Activated T-helper 17 cell treated with anti-CD3 and anti-CD28 coated beads, Interleukin-2, amount 50 U/mL, for 72 hours (primary cell): ENCODE results near the gene SERPINE2. TPM values are rescaled to one million over a fixed set of nuclear protein-coding genes. Genes with fewer than 3 reads are reported as not detected.

Experiments used
- ATAC-seq: fragments of 150-1000 bp; cut with Tn5 transposase; replicated peaks from 2 replicates; pipeline ENCODE4 v1.10.0; 2021; ENCODE audit warnings: mild to moderate bottlenecking, moderate library complexity
- H3K27ac Mint-ChIP-seq: one replicate; pipeline ENCODE4 v1.8.0; 2022; ENCODE audit warnings: mixed read lengths
- H3K27me3 Mint-ChIP-seq: one replicate; pipeline ENCODE4 v1.8.0; 2022; ENCODE audit warnings: mixed read lengths
- H3K36me3 Mint-ChIP-seq: one replicate; pipeline ENCODE4 v1.8.0; 2022; ENCODE audit warnings: low read depth, mild to moderate bottlenecking, mixed read lengths
- H3K4me1 Mint-ChIP-seq: one replicate; pipeline ENCODE4 v1.8.0; 2022; ENCODE audit warnings: mixed read lengths
- H3K4me3 Mint-ChIP-seq: one replicate; pipeline ENCODE4 v1.8.0; 2022; ENCODE audit warnings: mild to moderate bottlenecking, mixed read lengths
- H3K9me3 Mint-ChIP-seq: one replicate; pipeline ENCODE4 v1.8.0; 2022; ENCODE audit warnings: mixed read lengths
- total RNA-seq, 2 donors: library from RNA; stranded (reverse); gene quantifications; one replicate each; pipeline ENCODE4 v1.2.3, GENCODE V29; 2022

The SERPINE2 gene
- total RNA-seq, 2 donors from 2014 or later, result 3.3 to 25.4 TPM

DNA sequence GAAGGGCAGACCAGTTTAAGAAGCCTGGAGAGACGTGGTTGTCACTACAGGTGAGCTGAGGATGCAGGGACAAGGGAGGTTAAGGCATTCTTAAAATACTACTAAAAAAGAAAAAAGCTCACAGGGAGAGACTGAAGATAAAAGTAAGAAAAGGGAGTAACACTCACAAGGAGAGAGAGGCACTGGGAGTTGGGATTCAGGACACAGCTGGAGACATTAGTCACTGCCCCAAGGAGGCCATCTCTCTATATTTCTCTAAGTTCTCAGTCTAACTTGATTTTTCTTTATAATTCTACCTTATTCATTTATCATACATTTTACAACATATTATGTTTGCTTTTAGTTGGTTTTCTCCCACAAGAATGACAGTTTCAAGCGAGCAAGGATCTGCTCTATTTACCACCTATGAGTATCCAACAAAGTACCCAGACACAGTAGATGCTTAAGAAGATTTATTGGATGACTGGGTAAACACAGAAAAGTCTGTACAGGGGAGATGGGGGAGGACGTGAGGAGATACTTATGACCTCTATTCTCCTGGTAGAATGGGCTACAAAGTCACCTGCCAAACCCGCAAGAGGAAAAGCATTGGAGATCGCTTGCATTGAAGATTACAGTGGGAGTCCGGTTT, 2.2 kb downstream of the SERPINE2 start:
- peaks cover 14% of the 10 kb centered on the region for H3K36me3 Mint-ChIP-seq
- H3K27me3 Mint-ChIP-seq, result peaks cover 54% of the 10 kb centered on the region
- no peak for ATAC-seq
- peak overlapping the region; percentile 88 for H3K4me3 Mint-ChIP-seq
- no peaks in the 10 kb centered on the region for H3K9me3 Mint-ChIP-seq
- H3K27ac Mint-ChIP-seq, result no peak overlapping the region
- H3K4me1 Mint-ChIP-seq, result peaks cover 13% of the 10 kb centered on the region

GRCh38 chr2:224034017-224034416, 5.1 kb downstream of the SERPINE2 start:
- Mint-ChIP-seq H3K4me3 (no peak overlapping the region), H3K4me1 (peaks cover 13% of the 10 kb centered on the region), H3K9me3 (no peaks in the 10 kb centered on the region), H3K27me3 (peaks cover 43% of the 10 kb centered on the region), H3K27ac (no peak overlapping the region), H3K36me3 (peaks cover 14% of the 10 kb centered on the region)
- ATAC-seq, result no peak

DNA sequence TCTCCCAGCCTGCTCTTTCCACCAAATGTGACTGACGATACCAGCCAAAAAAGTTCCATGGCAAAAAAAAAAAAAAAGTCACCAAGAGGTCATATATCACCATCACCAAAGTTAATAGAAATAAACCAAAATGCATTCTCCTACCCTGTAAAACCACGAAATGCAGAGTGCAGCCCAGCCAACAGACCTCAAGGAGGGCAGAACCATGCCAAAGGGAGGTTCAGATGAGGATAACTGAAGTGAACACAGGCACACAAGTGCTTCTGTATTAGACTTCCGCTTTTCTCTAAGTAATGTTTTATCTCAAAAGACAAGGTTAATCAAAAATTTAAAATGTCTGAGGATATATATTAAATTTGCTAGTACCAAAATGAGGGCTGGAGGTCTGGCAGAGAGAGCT, 5.5 kb downstream of the SERPINE2 start:
- no peak overlapping the region for H3K4me3 Mint-ChIP-seq
- no peak overlapping the region for H3K27ac Mint-ChIP-seq
- peaks cover 13% of the 10 kb centered on the region for H3K4me1 Mint-ChIP-seq
- no peak for ATAC-seq
- no peaks in the 10 kb centered on the region for H3K9me3 Mint-ChIP-seq
- peaks cover 43% of the 10 kb centered on the region for H3K27me3 Mint-ChIP-seq
- peaks cover 14% of the 10 kb centered on the region for H3K36me3 Mint-ChIP-seq

GRCh38 chr2:224032283-224032682, 6.8 kb downstream of the SERPINE2 start:
- peaks cover 11% of the 10 kb centered on the region for H3K4me1 Mint-ChIP-seq
- H3K36me3 Mint-ChIP-seq, result peaks cover 4% of the 10 kb centered on the region
- H3K27ac Mint-ChIP-seq, result no peak overlapping the region
- no peak overlapping the region for H3K4me3 Mint-ChIP-seq
- H3K9me3 Mint-ChIP-seq, result peaks cover 5% of the 10 kb centered on the region
- H3K27me3 Mint-ChIP-seq, result peaks cover 33% of the 10 kb centered on the region
- ATAC-seq, result no peak

DNA sequence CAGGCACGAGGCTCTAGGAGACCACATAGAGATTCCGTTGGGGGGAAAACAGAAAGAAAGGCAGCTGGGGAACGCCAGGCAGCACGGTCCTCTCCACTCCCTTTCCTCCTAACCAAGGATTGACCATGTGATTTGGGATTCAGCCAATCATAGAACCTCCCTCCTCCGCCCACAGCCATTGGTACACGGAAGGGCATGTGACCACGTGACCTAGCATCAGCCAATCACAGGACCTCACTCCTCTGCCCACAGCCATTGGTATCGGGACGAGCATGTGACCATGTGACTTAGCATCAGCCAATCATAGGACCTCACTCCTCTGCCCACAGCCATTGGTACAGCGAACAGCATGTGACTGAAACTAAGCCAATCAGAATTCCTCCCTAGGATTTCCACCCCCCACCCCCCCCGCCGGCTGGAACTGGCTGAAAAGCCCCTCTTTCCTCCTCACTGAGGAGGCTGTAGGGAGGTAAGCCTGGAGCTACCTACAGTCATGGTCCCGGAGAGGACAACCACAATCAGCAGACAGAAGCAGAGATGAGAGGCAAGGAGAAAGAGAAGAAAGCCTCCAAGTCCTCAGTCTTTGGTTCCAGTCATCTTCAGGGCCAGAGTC, 7.6 kb downstream of the SERPINE2 start:
- Mint-ChIP-seq H3K27ac (no peak overlapping the region), H3K27me3 (peaks cover 25% of the 10 kb centered on the region), H3K4me1 (peaks cover 11% of the 10 kb centered on the region), H3K36me3 (no peaks in the 10 kb centered on the region), H3K4me3 (no peak overlapping the region), H3K9me3 (peaks cover 5% of the 10 kb centered on the region)
- ATAC-seq, result peak; percentile 31

DNA sequence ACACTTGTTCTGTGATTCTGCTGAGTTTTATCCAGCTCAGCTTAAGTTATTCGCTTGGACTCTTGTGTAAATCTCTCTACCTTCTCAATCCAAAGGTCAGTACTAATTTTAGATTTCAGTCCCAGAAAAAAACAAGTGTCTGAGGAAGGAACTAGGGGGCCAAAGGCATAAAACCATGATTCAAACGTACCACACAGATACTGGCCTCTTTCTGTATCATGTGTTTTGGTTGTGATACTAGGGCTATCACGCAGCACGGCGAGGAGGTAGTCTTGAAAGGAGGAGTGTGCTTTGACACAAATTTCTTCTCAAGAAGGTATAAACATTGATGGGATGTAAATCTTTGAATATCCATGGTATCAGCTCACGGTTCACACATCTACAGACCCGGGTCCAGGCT, 8.3 kb downstream of the SERPINE2 start:
- no peak overlapping the region for H3K4me3 Mint-ChIP-seq
- H3K9me3 Mint-ChIP-seq, result peaks cover 5% of the 10 kb centered on the region
- H3K36me3 Mint-ChIP-seq, result no peaks in the 10 kb centered on the region
- no peak overlapping the region for H3K27ac Mint-ChIP-seq
- peaks cover 17% of the 10 kb centered on the region for H3K4me1 Mint-ChIP-seq
- no peak for ATAC-seq
- H3K27me3 Mint-ChIP-seq, result peaks cover 22% of the 10 kb centered on the region

- Mint-ChIP-seq H3K9me3 (peaks cover 11% of the 10 kb centered on the region), H3K36me3 (no peaks in the 10 kb centered on the region), H3K27ac (no peak overlapping the region), H3K27me3 (peaks cover 20% of the 10 kb centered on the region), H3K4me3 (no peak overlapping the region), H3K4me1 (peaks cover 24% of the 10 kb centered on the region)
- no peak for ATAC-seq
Observed at GRCh38 chr2:224029876-224030275, 9.2 kb downstream of the SERPINE2 start.

- H3K27ac Mint-ChIP-seq, result peak overlapping the region; percentile 53
- H3K9me3 Mint-ChIP-seq, result peaks cover 11% of the 10 kb centered on the region
- H3K27me3 Mint-ChIP-seq, result peaks cover 4% of the 10 kb centered on the region
- peak overlapping the region; percentile 38 for H3K4me3 Mint-ChIP-seq
- no peaks in the 10 kb centered on the region for H3K36me3 Mint-ChIP-seq
- no peak for ATAC-seq
- H3K4me1 Mint-ChIP-seq, result peaks cover 29% of the 10 kb centered on the region
Observed at GRCh38 chr2:224027931-224028330, 11.2 kb downstream of the SERPINE2 start.

GRCh38 chr2:224027070-224027469, 12.0 kb downstream of the SERPINE2 start:
- Mint-ChIP-seq H3K9me3 (peaks cover 11% of the 10 kb centered on the region), H3K27ac (peak overlapping the region; percentile 89), H3K27me3 (peaks cover 3% of the 10 kb centered on the region), H3K36me3 (no peaks in the 10 kb centered on the region), H3K4me3 (no peak overlapping the region), H3K4me1 (peaks cover 29% of the 10 kb centered on the region)
- ATAC-seq, result no peak

GRCh38 chr2:224025874-224026273, 13.2 kb downstream of the SERPINE2 start:
- Mint-ChIP-seq H3K4me1 (peaks cover 35% of the 10 kb centered on the region), H3K36me3 (no peaks in the 10 kb centered on the region), H3K27me3 (no peaks in the 10 kb centered on the region), H3K27ac (peak overlapping the region; percentile 89), H3K4me3 (peak overlapping the region; percentile 81), H3K9me3 (peaks cover 11% of the 10 kb centered on the region)
- peak; percentile 97 for ATAC-seq

GRCh38 chr2:224024270-224024669, 14.8 kb downstream of the SERPINE2 start:
- H3K27me3 Mint-ChIP-seq, result no peaks in the 10 kb centered on the region
- no peak for ATAC-seq
- peaks cover 11% of the 10 kb centered on the region for H3K9me3 Mint-ChIP-seq
- no peak overlapping the region for H3K27ac Mint-ChIP-seq
- H3K36me3 Mint-ChIP-seq, result no peaks in the 10 kb centered on the region
- peak overlapping the region; percentile 81 for H3K4me3 Mint-ChIP-seq
- H3K4me1 Mint-ChIP-seq, result peaks cover 35% of the 10 kb centered on the region

- ATAC-seq, result no peak
- Mint-ChIP-seq H3K27me3 (no peaks in the 10 kb centered on the region), H3K4me3 (peak overlapping the region; percentile 39), H3K36me3 (no peaks in the 10 kb centered on the region), H3K4me1 (peaks cover 35% of the 10 kb centered on the region), H3K9me3 (peaks cover 11% of the 10 kb centered on the region), H3K27ac (peak overlapping the region; percentile 67)
Observed at GRCh38 chr2:224023188-224023587, 15.9 kb downstream of the SERPINE2 start.

DNA sequence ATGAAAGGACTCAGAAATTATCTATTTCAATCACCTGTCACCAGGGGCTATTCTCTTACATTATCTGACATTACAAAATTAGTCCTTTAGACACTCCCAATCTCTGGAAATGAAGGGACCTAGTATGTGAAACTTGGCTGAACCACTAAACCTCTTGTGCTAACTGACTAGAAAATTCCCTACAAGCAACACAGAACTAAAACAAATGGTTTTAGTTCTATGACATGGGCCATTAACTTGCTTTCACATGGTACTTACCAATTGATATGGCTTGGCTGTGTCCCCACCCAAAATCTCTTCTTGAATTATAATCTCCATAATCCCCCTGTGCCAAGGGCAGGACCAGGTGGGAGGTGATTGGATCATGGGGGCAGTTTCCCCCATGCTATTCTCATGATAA, 16.6 kb downstream of the SERPINE2 start:
- peak overlapping the region; percentile 39 for H3K4me3 Mint-ChIP-seq
- H3K4me1 Mint-ChIP-seq, result peaks cover 30% of the 10 kb centered on the region
- peak overlapping the region; percentile 67 for H3K27ac Mint-ChIP-seq
- peaks cover 6% of the 10 kb centered on the region for H3K9me3 Mint-ChIP-seq
- peak; percentile 3 for ATAC-seq
- no peaks in the 10 kb centered on the region for H3K27me3 Mint-ChIP-seq
- no peaks in the 10 kb centered on the region for H3K36me3 Mint-ChIP-seq

GRCh38 chr2:224020523-224020922, 18.6 kb downstream of the SERPINE2 start:
- Mint-ChIP-seq H3K4me1 (peaks cover 24% of the 10 kb centered on the region), H3K4me3 (no peak overlapping the region), H3K9me3 (peaks cover 3% of the 10 kb centered on the region), H3K36me3 (no peaks in the 10 kb centered on the region), H3K27me3 (no peaks in the 10 kb centered on the region), H3K27ac (no peak overlapping the region)
- no peak for ATAC-seq

DNA sequence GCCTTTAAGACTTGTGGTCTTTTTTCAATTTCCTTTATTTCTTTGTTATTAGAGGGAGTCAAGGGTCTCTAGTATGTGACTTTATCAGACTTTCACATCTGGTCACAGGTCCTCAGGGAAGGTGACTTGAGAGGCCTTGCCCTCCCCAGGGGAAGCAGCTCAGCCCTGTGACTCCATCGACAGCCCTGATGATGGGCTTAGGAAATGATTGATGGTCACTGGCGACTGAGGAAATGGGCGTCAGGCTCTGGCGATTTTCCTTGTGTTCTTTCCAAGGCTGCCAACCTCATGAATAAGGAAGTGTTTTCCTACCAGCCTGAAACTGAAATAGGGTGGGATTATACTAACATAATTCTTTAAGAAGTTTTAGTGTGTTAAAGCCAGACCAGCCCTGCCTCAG, 21.1 kb downstream of the SERPINE2 start:
- Mint-ChIP-seq H3K36me3 (no peaks in the 10 kb centered on the region), H3K4me3 (no peak overlapping the region), H3K4me1 (peaks cover 20% of the 10 kb centered on the region), H3K27me3 (no peaks in the 10 kb centered on the region), H3K27ac (no peak overlapping the region), H3K9me3 (no peaks in the 10 kb centered on the region)
- no peak for ATAC-seq
